ENCODE results near the gene EIF3D.
A peak's percentile ranks its signal among the peaks of the same experiment; 100 is the strongest.

Gene EIF3D

DNA sequence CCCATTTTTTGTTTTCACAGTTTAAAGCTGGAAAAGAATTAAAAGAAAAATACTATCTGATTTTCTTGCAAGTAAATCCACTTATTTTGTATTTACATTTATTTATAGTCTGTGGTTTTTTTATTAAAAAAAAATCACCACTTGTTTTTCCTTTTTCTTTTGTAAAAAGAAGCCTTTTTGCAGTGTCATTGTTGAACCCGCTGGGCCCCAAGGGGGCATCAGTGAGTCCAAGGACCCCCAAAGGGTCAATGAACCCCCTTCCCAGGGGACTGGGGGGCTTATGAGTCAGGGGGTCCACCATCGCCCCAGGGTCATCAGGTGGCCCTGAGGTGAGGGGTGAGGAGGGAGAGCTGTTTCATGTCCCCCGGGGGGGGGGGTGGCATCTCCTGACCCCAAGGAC, 34.0 kb upstream of the EIF3D start:
- H3K27me3 Mint-ChIP-seq = peaks cover 29 to 45% of the 10 kb centered on the region in 2 donors

DNA sequence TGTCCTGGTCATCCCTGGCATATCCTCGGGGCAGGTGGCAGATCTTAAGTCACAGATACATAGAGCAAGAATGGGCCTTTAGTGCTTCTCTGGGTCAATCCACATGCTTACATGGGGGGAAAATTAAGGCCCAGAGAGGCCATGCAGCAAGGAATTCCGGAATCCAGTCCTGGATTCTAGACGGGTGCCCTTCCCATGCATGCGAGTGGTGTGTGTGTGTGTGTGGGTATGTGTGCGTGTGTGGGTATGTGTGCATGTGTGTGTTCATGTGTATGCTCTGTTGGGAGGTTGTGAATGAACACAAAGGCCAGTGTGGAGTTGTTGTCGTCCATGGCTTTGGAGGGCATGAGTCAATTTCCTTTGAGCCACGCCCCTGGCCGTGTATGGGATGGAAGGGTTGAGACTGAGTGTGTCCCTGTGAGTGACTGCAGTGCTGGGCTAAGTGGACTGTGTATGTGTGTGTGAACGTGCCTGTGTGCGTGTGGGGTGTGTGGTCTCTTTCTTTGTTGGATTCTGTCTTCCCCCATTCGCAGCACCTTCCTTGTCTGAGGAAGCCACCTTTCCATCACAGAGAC, 33.4 kb upstream of the EIF3D start:
- no peaks in the 10 kb centered on the region for H3K36me3 Mint-ChIP-seq
- H3K9me3 Mint-ChIP-seq = no peaks in the 10 kb centered on the region
- DNase-seq (no peak), ATAC-seq (replicated peaks) (no peak)
- peaks cover 27 to 41% of the 10 kb centered on the region in 2 donors for H3K27me3 Mint-ChIP-seq
- H3K27ac Mint-ChIP-seq = no peak overlapping the region
- peaks cover 12 to 31% of the 10 kb centered on the region in 2 donors for H3K4me1 Mint-ChIP-seq
- H3K4me3 Mint-ChIP-seq = no peak overlapping the region

More for the DNA sequence above, 34.0 kb upstream of the EIF3D start:
- Mint-ChIP-seq H3K4me1 (peaks cover 12 to 31% of the 10 kb centered on the region in 2 donors), H3K9me3 (no peaks in the 10 kb centered on the region), H3K36me3 (no peaks in the 10 kb centered on the region), H3K27ac (peak overlapping the region; percentile 43), H3K4me3 (no peak overlapping the region)
- ATAC-seq (replicated peaks) = no peak
- no peak for DNase-seq

DNA sequence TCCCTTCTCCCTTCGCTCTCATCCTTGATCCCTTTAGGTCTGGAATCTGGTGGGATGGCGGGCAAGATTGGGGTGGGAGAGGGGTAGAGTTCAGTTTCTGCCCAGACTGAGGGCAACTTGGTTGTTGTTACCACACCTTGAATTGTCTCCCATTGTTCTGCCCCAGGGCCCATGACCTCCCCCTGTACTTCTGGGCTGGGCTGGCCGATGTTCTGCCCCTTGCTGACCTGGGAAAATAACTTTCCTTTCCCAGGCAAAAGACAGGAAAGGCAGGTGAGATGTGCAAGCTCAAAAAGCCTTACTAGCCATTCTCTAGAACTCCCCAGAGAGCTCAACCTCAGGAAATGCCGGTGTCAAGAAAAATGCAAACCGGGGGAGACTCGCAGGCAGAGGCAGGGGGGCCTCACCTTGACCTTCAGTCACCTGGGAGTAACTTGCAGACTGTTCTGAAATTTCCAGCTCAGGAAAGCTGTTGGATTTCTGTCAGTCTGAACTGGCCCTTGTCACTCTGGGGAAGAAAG, 32.4 kb upstream of the EIF3D start:
- no peak overlapping the region for H3K4me3 Mint-ChIP-seq
- H3K27me3 Mint-ChIP-seq = peaks cover 25 to 31% of the 10 kb centered on the region in 2 donors
- no peak for ATAC-seq (replicated peaks)
- no peak for DNase-seq
- no peak overlapping the region for H3K27ac Mint-ChIP-seq
- peaks cover 14 to 31% of the 10 kb centered on the region in 2 donors for H3K4me1 Mint-ChIP-seq
- no peaks in the 10 kb centered on the region for H3K9me3 Mint-ChIP-seq
- H3K36me3 Mint-ChIP-seq = no peaks in the 10 kb centered on the region

DNA sequence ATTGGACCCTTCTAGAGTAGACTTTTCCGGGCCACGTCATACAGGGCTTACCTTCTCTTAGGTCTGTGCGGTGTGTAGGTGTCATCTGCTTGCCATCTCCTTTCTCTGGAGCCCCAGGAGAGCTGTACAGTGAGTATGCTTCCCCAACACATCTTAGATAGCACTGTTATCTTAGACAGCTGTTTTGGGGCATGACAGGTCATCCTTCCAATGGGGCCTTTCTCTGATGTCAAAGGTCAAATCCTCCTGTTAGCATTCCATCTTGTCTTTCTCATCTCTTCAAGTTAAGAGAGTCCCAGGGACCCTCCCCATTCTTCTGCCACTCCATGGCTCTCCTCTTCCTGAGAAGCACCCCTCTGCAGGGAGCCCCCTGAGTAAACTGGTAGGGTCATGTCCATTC, 31.0 kb upstream of the EIF3D start:
- Mint-ChIP-seq H3K27me3 (peaks cover 17 to 22% of the 10 kb centered on the region in 2 donors), H3K4me3 (no peak overlapping the region), H3K4me1 (peaks cover 14 to 31% of the 10 kb centered on the region in 2 donors), H3K9me3 (no peaks in the 10 kb centered on the region), H3K36me3 (no peaks in the 10 kb centered on the region), H3K27ac (no peak overlapping the region)
- no peak for ATAC-seq (replicated peaks)
- DNase-seq = no peak

DNA sequence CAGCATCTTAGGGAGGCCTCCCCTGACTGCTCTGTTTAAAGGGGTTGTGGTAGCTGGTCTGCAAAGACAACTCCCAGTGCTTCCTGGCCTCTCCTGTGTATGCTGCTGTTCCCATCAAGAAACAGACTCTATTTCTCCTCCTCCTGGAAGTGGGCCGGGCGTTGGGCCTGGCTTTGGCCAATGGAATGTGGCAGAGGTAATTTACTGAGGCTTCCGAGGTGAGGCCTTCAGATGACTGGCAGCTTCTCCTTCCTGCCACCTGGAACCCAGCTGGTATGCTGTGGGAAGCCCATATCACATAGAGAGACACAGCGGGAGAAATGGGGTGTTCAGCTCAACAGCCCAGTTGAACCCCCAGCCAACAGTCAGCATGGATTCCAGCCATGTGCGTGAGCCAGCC, 25.1 kb upstream of the EIF3D start:
- H3K4me3 Mint-ChIP-seq = no peak overlapping the region
- H3K27me3 Mint-ChIP-seq = no peaks in the 10 kb centered on the region
- H3K4me1 Mint-ChIP-seq = peaks cover 34 to 44% of the 10 kb centered on the region in 2 donors
- no peak for ATAC-seq (replicated peaks)
- no peaks in the 10 kb centered on the region for H3K9me3 Mint-ChIP-seq
- H3K36me3 Mint-ChIP-seq = no peaks in the 10 kb centered on the region
- no peak overlapping the region for H3K27ac Mint-ChIP-seq
- DNase-seq = no peak

DNA sequence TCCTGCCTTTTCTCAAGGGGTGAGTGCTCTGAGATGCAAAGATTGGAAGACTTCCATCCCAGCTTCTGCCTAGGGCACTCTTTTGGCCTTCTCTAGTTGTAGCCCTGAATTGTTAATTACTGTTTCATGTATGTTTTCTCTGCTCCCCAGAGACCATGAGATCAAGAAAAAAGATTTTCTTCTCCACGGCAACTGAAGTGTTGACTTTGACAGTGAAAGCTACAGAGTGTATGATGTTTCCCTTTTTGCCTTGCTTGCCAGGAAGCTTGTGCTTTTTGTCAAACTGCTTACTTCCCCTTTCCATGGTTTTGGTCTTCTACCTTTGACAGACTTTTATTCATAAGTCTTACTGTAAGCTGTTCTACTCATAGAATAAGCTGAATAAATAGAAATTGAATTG, 23.3 kb upstream of the EIF3D start:
- Mint-ChIP-seq H3K9me3 (no peaks in the 10 kb centered on the region), H3K27me3 (no peaks in the 10 kb centered on the region), H3K4me1 (peaks cover 40 to 53% of the 10 kb centered on the region in 2 donors), H3K36me3 (no peaks in the 10 kb centered on the region), H3K27ac (peak overlapping the region; percentile 91), H3K4me3 (peak overlapping the region in 1 of 2 donors; percentile 21)
- peak; percentile 93 to 95 for ATAC-seq (replicated peaks)
- peak; percentile 47 for DNase-seq

DNA sequence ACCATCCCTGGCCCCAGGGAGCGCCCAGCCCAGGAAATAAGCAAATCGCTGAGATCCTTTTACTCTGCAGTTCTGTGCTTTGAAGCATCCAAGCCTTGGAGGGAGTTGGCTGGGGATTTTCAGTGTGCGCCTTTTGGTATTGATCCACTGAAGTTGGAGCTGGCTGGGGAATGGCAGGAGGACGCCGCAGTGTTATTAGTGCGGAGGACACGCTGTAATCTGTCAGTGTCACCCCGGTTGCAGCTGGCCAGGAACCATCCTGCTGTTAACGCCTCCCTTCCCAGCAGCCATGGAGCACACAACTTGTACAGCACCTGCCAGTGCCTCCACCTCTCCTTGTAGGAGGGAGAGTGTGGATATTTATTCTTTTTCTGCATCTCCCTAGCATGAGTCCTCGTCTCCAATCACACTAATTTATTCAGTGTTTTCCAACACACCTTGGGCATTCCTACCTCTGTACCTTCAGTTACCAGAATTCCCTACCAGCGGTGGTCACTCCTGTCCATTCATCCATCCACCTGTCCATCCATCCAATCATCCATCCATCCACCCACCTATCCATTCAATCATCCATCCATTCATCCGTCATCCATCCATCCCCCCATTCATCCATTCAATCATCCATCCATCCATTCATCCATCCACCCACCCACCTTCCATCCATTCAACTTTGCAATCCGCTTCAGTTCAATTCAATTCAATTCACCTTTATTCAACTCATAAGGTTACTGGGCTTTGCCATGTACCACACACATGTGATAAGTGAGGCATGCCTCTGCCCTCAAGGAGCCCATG, 21.9 kb upstream of the EIF3D start:
- Mint-ChIP-seq H3K36me3 (no peaks in the 10 kb centered on the region), H3K4me1 (peaks cover 47 to 60% of the 10 kb centered on the region in 2 donors)

DNA sequence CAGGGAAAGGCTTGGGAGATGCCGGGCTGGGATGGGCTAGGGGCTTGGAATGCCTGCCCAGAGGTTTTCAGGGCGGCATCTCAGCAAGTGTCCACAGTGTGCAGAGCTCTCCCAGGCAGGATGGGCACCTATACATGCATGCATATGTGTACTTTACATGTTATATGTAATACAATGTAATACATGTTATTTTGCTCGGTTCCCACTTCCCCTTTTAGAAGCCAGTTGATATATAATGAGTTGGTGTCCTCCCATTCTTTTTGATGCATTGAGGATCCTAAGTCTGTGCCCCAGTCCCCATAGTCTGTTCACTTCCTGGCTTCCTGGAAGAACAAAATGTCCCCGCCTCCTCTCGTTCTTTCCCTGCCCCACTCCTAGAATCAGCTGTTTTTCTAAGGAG, 20.1 kb upstream of the EIF3D start:
- H3K4me1 Mint-ChIP-seq = peaks cover 44 to 58% of the 10 kb centered on the region in 2 donors
- ATAC-seq (replicated peaks) = peak; percentile 43 to 46
- H3K4me3 Mint-ChIP-seq = no peak overlapping the region
- no peak for DNase-seq
- H3K27me3 Mint-ChIP-seq = peaks cover 0 to 6% of the 10 kb centered on the region in 2 donors
- H3K9me3 Mint-ChIP-seq = no peaks in the 10 kb centered on the region
- H3K27ac Mint-ChIP-seq = no peak overlapping the region
- H3K36me3 Mint-ChIP-seq = no peaks in the 10 kb centered on the region

More for the DNA sequence above, 21.9 kb upstream of the EIF3D start:
- Mint-ChIP-seq H3K9me3 (no peaks in the 10 kb centered on the region), H3K4me3 (no peak overlapping the region), H3K27me3 (peaks cover 0 to 5% of the 10 kb centered on the region in 2 donors), H3K27ac (peak overlapping the region; percentile 26)
- ATAC-seq (replicated peaks) (no peak), DNase-seq (no peak)

DNA sequence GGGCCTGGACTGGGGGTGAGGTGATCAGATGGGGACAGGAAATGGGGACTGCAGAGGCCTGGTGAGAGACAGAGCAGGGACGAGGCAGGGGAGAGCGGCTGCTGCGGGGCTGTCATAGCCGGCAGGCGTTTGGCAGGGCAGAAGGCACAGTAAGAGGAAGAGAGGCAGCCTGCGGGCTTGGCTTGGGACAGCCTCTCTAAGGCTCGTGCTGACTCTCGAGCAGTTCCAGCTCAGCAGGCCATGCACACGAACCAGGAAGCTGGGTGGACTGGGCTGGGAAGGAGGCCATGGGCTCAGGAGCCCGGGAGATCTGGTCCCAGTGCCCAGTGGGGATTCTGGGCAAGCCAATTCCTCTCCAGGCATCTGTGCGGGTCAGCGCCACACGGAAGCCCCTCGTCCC, 19.6 kb upstream of the EIF3D start:
- Mint-ChIP-seq H3K9me3 (no peaks in the 10 kb centered on the region), H3K4me3 (no peak overlapping the region), H3K27ac (no peak overlapping the region), H3K4me1 (peaks cover 42 to 53% of the 10 kb centered on the region in 2 donors), H3K27me3 (peaks cover 0 to 6% of the 10 kb centered on the region in 2 donors), H3K36me3 (no peaks in the 10 kb centered on the region)
- no peak for DNase-seq
- no peak for ATAC-seq (replicated peaks)

DNA sequence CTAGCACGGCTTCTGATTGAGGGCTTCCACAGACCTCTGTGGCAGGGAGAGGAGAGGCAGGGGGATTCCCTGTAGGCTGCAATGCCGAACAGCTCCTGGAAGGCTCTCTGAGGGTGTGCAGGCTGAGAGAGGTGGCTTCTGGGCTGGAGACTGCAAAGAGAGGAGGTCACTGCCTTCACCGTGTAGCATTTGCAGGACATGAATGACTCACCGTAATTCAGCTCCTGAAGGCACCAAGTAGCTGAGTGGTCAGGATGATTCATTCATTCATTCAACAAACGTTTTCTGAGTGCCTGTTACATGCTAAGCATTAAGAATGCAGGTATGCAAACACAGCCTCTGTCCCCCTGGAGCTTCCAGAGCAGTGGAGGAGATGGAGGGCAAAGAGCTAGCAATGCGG, 18.0 kb upstream of the EIF3D start:
- Mint-ChIP-seq H3K27me3 (peaks cover 0 to 6% of the 10 kb centered on the region in 2 donors), H3K36me3 (no peaks in the 10 kb centered on the region), H3K9me3 (no peaks in the 10 kb centered on the region), H3K4me3 (no peak overlapping the region), H3K4me1 (peaks cover 35 to 40% of the 10 kb centered on the region in 2 donors), H3K27ac (no peak overlapping the region)
- ATAC-seq (replicated peaks) (peak; percentile 25 to 45), DNase-seq (no peak)

DNA sequence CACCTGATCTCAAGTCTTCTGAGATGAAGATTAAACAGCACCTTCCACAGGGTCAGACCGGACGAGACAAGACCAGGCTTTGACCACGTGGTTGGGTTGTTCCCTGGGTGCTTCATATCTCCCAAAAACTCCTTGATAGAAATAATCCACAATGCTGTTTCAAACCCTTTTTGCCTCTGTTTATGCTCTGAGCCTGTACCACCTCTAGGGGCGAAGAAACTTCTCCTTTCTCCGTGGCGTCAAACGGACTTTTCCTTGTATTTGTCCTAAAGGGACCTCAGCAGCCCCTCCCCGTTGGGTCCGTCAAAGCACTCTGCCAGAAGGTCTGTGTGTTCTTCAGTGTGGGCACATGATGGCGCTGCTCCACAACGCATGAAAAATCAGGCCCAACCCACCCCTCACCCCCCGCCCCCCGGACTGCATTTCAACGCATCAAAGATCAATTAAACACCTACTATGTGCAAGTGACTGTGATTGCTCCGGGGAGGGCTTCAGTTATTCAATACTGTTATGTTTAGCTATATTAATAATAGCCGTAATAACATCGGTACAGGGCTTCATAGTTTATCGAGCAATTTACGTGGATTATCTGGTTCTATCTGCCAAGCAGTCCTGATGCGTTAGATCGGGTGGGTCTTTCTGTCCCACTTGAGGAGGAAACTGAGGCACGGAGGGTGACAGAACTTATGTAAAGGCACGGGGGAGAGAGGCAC, 17.3 kb upstream of the EIF3D start:
- Mint-ChIP-seq H3K4me3 (peak overlapping the region; percentile 7 to 42), H3K27ac (peak overlapping the region; percentile 56), H3K27me3 (peaks cover 0 to 6% of the 10 kb centered on the region in 2 donors), H3K4me1 (peaks cover 28 to 33% of the 10 kb centered on the region in 2 donors), H3K36me3 (no peaks in the 10 kb centered on the region), H3K9me3 (no peaks in the 10 kb centered on the region)
- peak; percentile 30 for DNase-seq
- ATAC-seq (replicated peaks) = peak; percentile 64 to 70

DNA sequence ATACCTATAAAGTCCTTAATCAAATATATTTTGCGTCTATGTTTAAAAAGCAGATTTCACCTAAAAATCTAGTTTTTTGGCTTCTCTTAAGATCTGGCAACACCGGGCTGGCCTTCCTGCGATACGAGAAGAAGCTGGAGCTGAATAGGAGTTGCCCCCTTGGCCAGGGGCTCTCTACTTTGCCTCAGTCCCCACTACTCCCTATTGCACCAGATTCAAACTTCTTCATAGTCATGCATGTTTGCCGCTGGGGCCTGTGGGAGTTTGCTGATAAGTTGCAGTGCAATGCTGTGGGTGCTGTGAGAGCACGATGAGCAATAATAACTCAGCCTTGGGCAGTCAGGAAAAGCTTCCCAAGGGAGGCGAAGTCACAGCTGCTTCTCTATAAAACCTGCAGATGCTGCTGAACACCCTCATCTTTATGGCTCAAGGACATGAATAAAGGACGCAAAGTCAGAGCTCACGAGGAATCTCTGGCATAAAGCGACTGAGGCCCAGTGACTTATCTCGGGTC, 15.2 kb upstream of the EIF3D start:
- H3K27ac Mint-ChIP-seq = no peak overlapping the region
- no peak overlapping the region for H3K4me3 Mint-ChIP-seq
- no peaks in the 10 kb centered on the region for H3K36me3 Mint-ChIP-seq
- H3K9me3 Mint-ChIP-seq = no peaks in the 10 kb centered on the region
- H3K4me1 Mint-ChIP-seq = peaks cover 17 to 18% of the 10 kb centered on the region in 2 donors
- peaks cover 3 to 18% of the 10 kb centered on the region in 2 donors for H3K27me3 Mint-ChIP-seq
- ATAC-seq (replicated peaks) (no peak), DNase-seq (no peak)

DNA sequence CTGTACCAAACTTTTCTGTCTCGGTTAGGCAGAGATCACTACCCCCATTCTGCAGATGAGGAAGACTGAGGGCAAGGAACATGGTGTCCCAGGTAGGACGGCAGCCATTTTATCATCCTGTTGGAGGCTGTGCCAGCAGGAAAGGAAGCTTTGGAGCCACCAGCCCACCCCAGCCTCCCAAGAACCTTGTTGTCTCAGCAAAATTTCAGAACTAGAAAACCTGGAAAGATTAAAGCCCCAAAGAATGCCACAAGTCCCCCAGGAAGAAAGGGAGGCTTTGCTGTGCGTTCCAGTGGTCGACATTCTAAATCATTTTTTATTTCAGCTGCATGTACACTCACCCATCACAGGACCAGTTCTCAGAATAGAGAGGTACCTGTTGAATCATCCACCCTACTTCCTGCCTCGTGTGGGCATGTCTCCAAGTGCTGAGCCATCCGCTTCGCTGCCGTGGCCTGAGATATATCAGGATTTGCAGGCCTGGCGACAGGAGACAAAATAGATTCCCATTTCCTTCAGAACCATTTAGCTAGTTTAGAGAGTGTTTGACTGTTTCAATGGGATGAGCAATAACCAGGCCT, 13.0 kb upstream of the EIF3D start:
- no peaks in the 10 kb centered on the region for H3K9me3 Mint-ChIP-seq
- no peak overlapping the region for H3K27ac Mint-ChIP-seq
- DNase-seq = no peak
- ATAC-seq (replicated peaks) = no peak
- H3K27me3 Mint-ChIP-seq = peaks cover 8 to 34% of the 10 kb centered on the region in 2 donors
- H3K36me3 Mint-ChIP-seq = no peaks in the 10 kb centered on the region
- H3K4me3 Mint-ChIP-seq = no peak overlapping the region
- peaks cover 8 to 9% of the 10 kb centered on the region in 2 donors for H3K4me1 Mint-ChIP-seq

Measured in stimulated activated naive B cell treated with anti-CD40 and anti-IgM and Interleukin-4, amounts not matched to agents 10 μg/mL and 1 μg/mL and 100 μg/mL, for 72 hours (primary cell).